WERI-Rb-1 (cell line): ENCODE results near the gene SLC24A4.

Experiments used
- DNase-seq: peaks from one replicate; pipeline ENCODE4 v3.0.0-alpha.2; 2020
- H3K27ac ChIP-seq: fragments of 250-450 bp; sonication (Bioruptor Pico); 2 replicates; pipeline ENCODE4 v1.5.1; 2020; ENCODE audit warnings: mild to moderate bottlenecking, moderate library complexity
- H3K27me3 ChIP-seq: fragments of 250-450 bp; sonication (Bioruptor Pico); 2 replicates; pipeline ENCODE4 v1.5.1; 2021; ENCODE audit warnings: mild to moderate bottlenecking, low read depth, moderate library complexity; ENCODE audit not compliant: insufficient read depth, severe bottlenecking
- H3K36me3 ChIP-seq: fragments of 250-450 bp; sonication (Bioruptor Pico); 2 replicates; pipeline ENCODE4 v1.5.1; 2020; ENCODE audit warnings: mild to moderate bottlenecking, moderate library complexity
- H3K4me3 ChIP-seq: 2 replicates; pipeline ENCODE4 v1.5.1; 2011; ENCODE audit warnings: low read depth, mild to moderate bottlenecking, control low read depth, low read length
- H3K9me3 ChIP-seq: fragments of 250-450 bp; sonication (Bioruptor Pico); 2 replicates; pipeline ENCODE4 v1.5.1; 2021; ENCODE audit warnings: mild to moderate bottlenecking, moderate library complexity; ENCODE audit not compliant: severe bottlenecking
- CTCF ChIP-seq: IDR thresholded peaks from 2 replicates; pipeline ENCODE4 v1.5.1; 2011; ENCODE audit warnings: low read depth, mild to moderate bottlenecking, control low read depth, inconsistent platforms, low read length

SLC24A4 gene

GRCh38 chr14:92373336-92373735, 50.4 kb downstream of the SLC24A4 start:
- H3K9me3 ChIP-seq, result no peaks in the 10 kb centered on the region
- H3K4me3 ChIP-seq, result no peak overlapping the region
- no peak for TF ChIP-seq CTCF
- H3K27me3 ChIP-seq, result no peaks in the 10 kb centered on the region
- no peak overlapping the region for H3K27ac ChIP-seq
- H3K36me3 ChIP-seq, result no peaks in the 10 kb centered on the region
- DNase-seq, result no peak

GRCh38 chr14:92380131-92380530, 57.2 kb downstream of the SLC24A4 start:
- Histone ChIP-seq H3K27me3 (no peaks in the 10 kb centered on the region), H3K27ac (peak overlapping the region; percentile 49; the same call in 1 of the 2 replicates), H3K4me3 (no peak overlapping the region), H3K36me3 (no peaks in the 10 kb centered on the region), H3K9me3 (no peaks in the 10 kb centered on the region)
- no peak for TF ChIP-seq CTCF
- peak; percentile 74 for DNase-seq

GRCh38 chr14:92380582-92380981, 57.6 kb downstream of the SLC24A4 start:
- DNase-seq, result no peak
- no peaks in the 10 kb centered on the region for H3K36me3 ChIP-seq
- no peaks in the 10 kb centered on the region for H3K9me3 ChIP-seq
- H3K27ac ChIP-seq, result peak overlapping the region; percentile 49; the same call in 1 of the 2 replicates
- no peaks in the 10 kb centered on the region for H3K27me3 ChIP-seq
- no peak for TF ChIP-seq CTCF
- H3K4me3 ChIP-seq, result no peak overlapping the region

- peak; percentile 63 for TF ChIP-seq CTCF
- no peak for DNase-seq
- no peak overlapping the region for H3K4me3 ChIP-seq
- H3K27ac ChIP-seq, result no peak overlapping the region
- no peaks in the 10 kb centered on the region for H3K27me3 ChIP-seq
- H3K9me3 ChIP-seq, result no peaks in the 10 kb centered on the region
- H3K36me3 ChIP-seq, result no peaks in the 10 kb centered on the region
Observed at GRCh38 chr14:92382677-92383076, 59.7 kb downstream of the SLC24A4 start.

- H3K27ac ChIP-seq, result no peak overlapping the region
- no peak overlapping the region for H3K4me3 ChIP-seq
- H3K36me3 ChIP-seq, result no peaks in the 10 kb centered on the region
- no peak for TF ChIP-seq CTCF
- DNase-seq, result no peak
- no peaks in the 10 kb centered on the region for H3K27me3 ChIP-seq
- no peaks in the 10 kb centered on the region for H3K9me3 ChIP-seq
Observed at GRCh38 chr14:92383805-92384204, 60.8 kb downstream of the SLC24A4 start.

GRCh38 chr14:92384461-92385133, 61.6 kb downstream of the SLC24A4 start:
- Histone ChIP-seq H3K27ac (peak overlapping the region; percentile 44; the same call in 1 of the 2 replicates), H3K36me3 (no peaks in the 10 kb centered on the region), H3K27me3 (no peaks in the 10 kb centered on the region), H3K4me3 (peak overlapping the region; percentile 17), H3K9me3 (no peaks in the 10 kb centered on the region)
- DNase-seq, result no peak
- no peak for TF ChIP-seq CTCF
